ENCODE results near the gene ZNF837.
"Not testable (repeated sequence)": the region's sequence is repeated elsewhere in the genome, so short reads cannot be mapped to it uniquely, and the experiment has no call there.

Gene ZNF837

DNA sequence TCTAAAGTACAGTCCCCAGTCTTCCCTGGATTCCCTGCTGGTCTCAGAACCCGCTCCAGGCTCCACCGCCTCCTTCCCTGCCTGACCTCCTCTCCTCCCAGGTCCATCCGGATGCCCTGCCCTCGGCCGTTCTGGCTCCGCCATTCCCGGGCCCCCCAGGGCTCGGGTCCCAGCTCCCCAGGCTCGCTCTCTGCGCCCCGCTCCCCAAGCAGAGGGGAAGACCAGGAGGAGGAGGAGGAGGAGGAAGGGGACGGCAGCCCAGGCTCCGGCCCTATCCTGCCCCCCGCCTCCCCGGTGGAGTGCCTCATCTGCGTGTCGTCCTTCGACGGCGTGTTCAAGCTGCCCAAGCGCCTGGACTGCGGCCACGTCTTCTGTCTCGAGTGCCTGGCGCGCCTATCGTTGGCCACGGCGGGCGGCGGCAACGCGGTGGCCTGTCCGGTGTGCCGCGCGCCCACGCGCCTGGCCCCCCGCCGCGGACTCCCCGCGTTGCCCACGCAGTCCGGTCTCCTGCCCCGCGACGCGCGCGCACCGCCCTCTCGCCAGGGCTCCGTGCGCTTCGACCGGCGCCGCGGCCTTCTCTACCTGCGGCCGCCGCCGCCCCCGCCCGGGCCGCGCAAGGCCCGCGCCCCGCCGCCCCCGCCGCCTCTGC is 15.3 kb upstream of the ZNF837 start:
- DNase-seq: peak; percentile 40

DNA sequence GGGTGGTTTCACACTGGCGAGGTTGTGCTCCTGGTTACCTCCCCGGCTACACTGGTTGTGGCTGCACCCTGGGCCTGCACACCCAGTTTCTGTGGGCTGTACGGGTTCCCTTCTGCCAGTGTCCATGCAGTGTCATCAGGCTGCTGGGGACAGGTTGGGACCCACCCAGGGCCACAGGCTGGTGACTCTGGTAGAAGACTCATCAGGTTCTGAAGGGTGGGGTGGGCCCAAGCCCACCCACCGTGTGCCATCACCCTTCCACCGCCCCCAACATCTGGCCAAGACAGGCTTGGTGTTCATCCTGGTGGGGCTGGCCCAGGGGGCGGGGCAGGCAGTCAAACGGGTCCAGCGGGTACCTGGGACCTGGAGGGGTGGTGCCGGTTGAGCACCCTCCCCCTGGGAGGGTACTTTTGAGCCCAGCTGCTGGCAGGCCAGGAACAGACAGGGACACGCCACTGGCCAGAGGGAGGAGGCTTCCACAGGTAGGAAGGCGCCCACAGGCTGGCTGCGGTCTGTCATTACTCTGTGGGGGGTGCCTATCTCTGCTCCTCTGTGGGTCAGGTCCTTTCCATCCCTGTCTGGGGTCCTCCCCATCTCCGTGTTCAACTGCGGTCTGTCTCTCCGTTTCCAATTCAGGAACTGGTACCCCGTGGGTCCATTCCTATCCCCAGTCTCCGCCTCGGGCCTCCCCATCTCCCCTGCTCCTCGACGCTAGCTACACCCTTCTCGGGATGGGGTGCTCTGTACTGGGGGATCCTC is 14.6 kb upstream of the ZNF837 start, which contains the start of gene RNF225:
TSS of gene RNF225 (plus strand) at position 437 of the 759 bp plus-strand sequence. CDS start 434 bp downstream, outside the sequence.
- DNase-seq: peak; percentile 57

DNA sequence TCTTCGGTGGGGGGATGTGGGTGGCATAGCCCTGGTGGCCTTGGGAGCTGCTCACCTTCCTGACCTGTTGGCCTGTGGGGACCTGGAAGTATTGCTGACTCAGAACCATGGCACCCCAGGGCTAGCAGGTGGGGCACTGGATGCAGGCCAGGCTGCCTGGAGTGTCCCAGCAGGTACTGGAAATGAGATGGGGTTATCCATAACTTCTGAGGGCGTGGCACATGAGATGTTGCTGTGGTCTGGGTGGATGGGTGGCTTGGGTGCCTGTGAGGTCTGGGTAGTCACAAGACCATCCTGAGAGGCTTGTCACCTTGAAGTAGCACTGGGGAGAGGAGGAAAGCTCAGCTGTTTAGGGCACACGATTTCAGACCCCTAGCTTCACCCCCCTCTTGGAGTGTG is 14.0 kb upstream of the ZNF837 start:
- no peak for DNase-seq

DNA sequence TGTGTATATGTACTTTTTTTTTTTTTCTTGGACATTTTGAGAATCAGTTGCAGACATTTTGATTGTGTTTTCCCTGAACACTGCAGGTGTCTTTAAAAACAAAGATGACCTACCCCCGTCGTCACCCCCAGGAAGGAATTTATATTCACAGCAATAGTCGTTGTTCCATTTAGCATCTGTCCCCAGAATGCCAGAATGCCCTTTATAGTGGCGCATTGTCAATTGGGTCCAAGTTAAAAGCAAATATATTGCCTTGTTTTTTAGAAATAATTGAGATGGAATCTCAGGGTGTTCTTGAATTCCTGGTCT is 12.8 kb upstream of the ZNF837 start:
- DNase-seq: no peak

DNA sequence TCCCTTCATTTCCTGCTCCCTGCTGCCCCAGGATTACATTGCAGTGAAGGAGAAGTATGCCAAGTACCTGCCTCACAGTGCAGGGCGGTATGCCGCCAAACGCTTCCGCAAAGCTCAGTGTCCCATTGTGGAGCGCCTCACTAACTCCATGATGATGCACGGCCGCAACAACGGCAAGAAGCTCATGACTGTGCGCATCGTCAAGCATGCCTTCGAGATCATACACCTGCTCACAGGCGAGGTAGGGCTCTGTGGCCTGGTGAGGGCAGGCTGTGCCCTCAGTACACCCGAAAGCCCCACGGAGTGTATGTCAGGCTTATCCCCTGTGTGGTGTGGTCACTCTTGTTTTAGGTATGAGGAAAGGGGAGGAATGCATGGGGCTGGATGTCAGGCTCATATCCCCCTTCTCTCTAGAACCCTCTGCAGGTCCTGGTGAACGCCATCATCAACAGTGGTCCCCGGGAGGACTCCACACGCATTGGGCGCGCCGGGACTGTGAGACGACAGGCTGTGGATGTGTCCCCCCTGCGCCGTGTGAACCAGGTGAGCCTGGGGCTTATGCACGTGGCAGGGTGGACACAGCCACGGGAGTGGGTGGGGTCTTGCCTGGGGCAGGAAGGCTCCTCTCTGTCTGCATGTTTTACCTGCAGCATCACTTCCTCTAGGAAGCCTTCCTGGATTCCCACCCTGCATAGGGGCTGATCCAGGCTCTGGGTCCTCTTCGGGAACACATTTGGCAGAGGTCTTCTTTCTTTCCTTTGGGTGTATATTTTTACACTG is 12.3 kb upstream of the ZNF837 start:
- no peak for DNase-seq

DNA sequence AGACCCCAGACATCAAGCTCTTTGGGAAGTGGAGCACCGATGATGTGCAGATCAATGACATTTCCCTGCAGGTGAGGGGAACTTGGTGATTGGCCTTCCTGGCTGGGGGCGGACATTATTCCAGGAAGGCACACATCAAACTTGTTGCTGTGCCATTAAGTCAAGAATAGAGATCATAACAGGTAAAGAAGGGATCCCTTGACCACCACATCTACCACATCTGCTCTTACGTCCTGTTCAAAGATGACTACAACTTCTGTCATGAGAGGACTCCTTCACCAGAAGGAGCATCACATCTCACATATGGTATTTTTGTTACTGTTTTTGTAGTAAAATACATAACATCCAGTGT is 7.3 kb upstream of the ZNF837 start:
- DNase-seq: no peak

DNA sequence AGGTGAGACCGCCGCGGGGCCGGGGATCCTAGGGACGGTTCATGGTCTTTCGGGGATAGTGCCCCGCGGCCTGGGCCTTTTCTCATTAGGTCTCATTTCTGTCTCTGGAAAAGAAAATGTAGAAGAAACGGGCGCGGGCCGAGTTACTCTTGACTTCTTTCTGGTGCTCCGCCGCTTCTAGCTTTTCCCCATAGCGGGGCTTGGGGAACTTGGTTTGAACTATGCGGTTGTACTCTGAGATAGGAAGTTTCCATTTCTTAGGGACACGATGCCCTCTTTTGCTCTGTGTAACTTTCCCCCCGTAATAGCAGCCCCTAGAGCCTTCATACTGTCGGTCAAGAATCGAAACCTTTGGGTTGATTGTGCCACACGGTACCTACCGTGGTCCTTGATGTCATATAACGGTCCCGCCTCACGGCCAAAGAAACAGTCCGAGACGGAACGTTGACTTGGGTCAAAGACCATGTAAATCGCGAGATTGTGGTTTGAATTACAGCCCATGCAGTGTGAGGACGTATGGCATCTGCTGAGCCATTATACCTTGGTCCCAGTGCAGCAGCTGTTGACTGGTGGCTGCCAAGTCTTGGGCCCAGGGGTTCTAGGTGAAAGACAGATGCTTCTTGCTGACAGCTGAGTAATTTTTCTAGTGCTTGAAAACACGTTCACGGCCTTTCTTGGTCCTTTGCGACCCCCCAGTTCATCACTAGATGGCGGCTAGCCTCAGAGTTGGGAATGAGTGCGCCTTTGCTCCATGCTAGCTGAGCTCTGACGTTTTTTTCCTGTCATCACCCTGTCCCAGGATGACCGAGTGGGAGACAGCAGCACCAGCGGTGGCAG is 6.7 kb upstream of the ZNF837 start:
- no peak for DNase-seq

DNA sequence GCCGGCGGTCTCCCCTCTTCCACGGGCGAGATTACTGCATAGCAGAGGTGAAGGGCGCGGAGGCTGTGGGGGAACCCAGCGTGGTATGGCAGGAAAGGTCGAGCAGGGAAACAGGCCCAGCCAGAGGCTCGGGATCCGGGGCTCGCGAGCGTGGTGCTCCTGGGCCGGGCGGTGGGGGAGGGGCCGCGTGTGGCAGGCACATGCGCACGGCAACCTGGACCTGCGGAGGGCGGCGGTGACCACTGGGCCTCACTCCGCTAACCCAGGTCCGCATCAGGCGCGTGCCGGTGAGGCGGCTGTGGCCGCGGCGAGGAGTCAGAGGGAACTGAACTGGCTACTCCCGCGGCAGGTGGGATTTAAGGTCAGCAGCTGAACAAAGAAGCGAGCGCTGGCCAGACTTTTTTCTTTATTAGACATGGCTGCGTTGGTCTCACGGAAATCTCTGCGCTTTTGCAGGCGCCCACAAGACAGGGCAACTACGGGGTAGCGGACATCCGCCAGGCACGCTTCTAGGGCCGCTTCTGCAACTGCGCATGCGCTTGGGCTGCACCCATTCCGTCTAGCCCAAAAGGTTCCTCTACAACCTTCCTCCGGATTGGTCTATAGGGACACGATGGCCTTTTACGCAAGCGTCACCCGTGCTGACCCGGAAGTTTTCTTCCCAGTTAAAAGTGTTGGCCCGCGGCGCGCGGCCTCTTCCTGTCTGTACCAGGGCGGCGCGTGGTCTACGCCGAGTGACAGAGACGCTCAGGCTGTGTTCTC is 5.9 kb upstream of the ZNF837 start, which contains the start of gene RPS5:
TSS of gene RPS5 (plus strand) at position 694 of the 762 bp plus-strand sequence. CDS start 869 bp downstream, outside the sequence.
- peak; percentile 99 for DNase-seq

DNA sequence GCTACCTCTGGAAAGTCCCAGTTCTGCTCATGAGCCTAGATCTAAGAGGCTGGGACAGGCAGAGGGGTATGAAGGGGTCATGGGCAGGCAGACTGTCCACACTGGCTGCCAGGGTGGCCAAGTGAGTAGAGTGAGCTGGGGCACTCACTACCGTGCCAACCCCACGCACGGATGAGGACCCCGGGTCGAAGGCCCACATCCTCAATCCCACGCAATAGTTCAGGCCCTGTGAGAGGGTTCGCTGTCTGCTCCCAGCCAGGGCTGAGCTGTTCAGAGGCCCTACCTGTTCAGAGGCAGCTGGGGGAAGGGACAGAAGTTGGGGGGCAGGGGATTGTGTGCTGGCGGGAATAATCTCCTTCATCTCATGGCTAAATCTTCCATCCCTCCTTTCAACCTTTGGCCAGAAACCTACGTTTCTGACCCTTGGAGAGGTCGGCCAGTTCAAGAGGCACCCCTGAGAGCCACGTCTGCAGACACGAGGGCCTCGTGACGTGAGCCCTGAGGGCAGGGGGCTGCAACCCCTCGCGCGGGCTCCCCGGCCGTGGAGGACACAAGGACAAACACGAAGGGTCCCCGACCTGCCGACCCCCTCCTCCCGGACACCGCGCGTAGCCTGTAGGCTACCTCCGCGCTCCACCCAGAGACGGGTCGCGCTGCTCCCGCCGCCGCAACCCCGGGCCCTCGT is 5.2 kb upstream of the ZNF837 start:
- DNase-seq: peak; percentile 44

DNA sequence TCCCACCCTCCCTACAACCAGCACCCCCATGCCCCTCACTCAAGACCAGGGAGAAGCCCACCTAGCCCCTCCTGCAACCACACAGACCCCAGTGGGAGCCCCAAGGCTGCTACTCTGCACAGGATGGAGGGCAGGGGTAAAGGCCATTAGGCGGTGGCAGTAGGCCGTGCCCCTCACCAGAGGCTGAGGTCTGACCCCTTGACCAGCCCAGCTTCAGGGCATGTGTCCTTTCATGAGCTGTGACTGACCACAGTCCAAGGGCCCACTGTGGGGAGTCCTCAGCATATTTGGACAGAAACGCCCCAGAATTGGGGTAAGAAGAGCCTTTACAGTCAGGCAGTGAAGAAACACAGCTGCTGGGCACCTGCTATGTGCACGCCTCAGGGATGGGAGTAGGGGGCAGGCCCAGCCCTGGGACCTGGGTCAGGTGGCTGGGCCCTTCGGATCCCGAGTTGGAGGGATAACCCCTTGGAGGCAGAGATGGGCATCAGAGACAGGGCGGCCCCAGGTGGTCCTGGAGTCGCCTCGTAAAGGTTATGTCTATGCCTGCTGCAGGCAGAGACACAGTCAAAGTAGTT is 4.6 kb upstream of the ZNF837 start:
- no peak for DNase-seq

DNA sequence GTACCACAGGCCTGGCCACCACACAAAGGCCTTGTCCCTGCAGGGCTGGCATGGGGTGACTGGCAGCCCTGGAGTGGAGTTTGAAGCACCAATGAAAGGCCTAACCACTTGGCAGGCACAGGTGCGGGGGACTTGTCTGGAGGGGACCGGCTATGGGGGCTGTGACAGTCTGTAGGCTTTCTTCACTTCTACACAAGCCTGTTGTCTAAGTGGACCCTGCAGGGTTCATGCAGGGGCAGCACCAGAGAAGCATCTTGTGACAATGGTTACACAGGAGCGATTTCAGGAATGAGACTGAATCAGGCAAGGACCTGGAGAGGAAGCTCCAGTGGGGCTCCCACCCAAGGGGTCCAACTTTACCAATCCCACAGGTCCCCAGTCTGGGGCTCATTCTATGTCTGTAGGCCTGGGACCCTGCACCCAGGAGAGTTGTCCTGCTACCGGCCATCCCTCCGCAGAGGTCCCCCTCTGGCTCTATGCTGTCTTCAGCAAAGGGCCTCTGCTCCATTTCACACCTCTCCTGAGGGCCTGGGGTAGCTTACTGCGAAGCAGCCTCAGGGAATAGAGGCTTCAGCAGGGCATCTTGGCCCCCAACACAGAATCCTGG is 2.3 kb upstream of the ZNF837 start:
- DNase-seq: no peak

DNA sequence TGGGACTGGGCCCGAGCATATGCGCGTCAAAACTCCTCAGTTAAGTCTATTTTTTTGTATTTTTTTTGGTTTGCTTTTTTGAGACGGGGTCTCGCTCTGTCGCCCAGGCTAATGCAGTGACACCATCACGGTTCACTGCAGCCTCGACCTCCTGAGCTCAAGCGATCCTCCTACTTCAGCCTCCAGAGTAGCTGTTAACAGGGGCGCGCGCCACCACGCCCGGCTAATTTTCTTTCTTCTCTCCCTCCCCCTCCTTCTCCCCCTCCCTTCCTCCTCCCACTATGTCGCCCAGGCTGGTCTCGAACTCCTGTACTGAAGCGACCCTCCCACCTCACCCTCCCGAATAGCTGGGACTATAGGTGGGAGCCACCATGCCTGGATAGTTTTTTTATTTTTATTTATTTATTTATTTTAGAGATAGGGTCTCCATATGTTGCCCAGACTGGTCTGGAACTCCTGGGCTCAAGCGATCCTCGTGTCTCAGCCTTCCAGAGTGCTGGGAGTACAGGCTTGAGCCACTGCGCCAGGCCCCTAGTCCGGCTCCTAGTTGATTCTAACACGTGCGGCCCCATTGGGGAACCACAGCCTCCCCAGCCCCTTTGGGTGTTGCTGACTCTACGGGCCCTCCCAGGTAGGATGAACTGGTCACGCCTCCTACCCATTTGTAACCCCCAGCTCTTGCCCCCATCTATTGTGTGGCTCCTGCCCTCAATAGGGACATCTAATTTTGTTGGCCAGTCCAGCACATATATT is 806 bp upstream of the ZNF837 start:
- DNase-seq: no peak

DNA sequence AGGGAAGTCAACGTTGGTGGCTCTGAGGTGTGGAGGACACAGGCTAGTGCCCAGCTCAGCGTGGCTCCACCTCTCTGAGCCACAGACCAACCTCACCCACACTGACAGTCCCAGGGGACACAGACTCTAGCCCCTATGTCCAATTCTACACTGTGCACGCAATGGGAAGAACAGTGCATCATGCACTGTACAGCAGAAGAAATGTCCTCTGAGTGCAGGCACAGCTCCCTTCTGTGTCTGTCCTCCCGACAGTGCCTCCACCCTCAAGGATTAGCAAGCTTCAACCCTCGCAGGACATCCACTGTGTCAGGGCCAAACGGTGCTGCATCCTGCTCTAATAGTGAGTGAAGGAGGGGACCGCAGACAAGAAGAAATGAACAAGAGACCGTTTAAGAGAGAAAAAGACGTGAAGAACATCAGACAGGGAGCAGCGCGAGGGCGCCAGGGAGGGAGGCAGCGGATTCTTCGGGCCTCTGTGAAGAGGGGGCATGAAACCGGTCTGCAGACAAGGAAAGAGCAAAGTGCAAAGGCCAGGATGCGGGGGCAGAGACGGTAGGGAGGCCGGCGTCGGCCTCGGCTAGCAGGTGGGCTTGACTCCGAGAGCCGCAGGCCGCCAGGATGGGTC is 681 bp downstream of the ZNF837 start:
- DNase-seq: no peak

DNA sequence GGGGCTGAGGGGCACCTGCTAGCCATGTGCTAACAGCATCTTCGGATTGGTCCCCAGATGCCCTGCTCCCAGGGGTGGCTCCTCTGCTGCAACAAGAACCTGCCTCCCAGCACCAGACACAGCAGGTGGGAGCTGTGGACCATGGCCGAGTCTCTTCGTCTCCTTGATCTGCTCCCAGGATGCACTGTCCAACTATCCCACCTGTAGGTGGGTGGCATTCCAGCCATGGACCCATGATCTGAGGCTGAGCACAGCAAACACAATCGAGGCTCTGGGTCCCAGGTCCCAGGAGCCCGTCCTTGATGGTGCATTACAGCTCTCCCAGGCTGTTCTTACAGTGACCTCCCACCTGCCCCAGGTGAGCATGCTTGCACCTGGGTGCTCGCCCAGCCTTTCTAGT is 1.6 kb downstream of the ZNF837 start:
- no peak for DNase-seq

DNA sequence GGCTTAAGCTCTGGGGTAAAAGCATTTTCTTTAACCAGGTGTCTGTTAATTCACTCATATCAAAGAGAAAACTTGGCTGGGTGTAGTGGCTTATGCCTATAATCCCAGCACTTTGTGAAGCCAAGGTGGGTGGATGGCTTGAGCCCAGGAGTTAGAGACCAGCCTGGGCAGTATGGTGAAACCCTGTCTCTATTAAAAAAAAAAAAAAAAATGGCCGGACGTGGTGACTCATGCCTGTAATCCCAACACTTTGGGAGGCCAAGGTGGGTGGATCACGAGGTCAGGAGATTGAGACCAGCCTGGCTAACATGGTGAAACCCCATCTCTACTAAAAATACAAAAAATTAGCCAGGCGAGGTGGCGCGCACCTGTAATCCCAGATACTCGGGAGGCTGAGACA is 4.1 kb downstream of the ZNF837 start:
- DNase-seq: not testable (repeated sequence)

DNA sequence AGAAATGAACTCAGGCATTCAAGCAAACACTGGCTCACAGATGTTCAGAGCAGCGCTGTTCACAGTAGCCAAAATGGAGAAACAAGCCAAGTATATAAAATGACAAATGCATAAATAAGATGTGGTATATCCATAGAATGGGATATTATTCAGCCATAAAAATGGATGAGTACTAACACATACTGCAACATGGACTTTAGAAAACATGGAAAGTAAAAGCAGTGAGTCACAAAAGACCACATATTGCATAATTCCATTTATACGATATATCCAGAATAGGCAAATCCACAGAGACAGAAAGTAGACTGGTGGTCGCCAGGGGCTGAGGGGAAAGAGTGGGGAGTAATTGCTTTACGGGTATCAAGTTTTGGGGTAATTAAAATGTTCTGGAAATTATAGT is 6.6 kb downstream of the ZNF837 start:
- DNase-seq: no peak

DNA sequence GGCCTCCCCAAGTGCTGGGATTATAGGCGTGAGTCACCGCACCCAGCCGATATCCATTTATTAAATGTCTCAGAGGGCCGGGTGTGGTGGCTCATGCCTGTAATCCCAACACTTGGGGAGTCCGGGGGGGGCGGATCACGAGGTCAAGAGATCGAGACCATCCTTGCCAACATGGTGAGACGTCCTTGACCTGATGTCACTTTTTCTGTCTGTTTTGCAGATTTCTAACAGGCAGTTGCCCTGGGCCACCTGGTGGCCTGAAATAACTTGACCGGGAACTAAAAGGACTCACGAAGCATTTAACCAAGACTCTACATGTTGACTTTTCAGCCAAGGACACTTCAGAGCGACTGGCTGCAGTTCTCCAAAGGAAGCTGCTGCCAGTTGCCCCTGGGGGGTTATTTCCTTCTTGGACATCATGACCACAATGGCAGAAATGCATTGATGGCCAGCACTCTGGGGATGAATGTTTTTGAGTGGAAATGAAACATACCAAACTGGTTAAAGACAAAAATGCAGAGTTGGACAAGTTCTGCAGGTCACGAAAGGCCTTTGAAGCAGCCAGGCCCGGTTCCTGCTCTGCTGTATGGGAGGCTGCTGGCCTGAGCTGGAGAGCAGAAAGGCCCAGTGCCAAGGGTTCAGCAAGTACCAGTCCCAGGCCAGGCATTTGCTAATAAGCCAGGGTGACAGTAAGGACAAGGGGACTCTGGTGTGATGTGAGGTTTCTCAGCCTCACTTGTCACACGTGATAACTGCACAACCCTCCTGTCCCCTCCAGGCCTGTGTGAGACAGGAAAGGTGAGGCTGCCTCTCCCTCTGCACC is 8.3 kb downstream of the ZNF837 start:
- no peak for DNase-seq

DNA sequence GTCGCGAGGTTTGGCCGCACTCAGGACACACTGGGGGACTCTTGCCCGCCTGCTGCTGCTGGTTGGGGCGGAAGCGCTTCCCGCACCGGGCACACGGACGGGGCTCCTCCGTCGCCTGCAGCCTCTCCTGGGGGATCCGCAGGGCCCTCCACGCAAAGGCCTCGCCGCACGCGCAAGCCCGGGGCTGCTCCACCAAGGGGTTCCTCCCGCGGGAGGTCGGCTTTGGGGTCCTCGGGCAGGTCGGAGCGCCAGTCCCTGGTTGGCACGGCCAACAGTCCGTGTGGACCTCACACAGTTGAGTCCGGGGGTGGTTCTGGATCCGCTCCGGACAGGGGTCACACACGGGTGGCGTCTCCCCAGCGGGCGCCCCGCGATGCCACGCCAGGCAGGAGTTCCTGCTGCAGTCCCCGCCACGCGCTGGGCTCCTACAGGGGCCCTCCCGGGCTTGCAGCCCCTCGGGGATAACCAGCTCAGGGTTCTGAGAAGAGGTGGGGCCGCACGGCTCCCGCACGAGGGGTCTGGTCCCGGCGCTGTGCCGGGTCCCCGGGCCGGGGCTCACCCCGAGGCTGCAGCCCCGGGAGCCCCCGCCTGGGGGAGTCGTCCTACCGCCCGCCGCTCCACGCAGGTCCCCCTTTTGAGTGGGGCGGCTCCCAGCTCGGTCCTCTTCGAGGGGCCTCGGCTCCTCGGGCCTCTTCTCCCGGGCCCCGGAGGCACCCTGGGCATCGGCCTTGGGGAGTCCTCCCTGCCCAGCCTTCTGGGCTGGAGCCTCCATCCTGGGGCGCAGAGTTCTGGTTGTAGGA is 12.1 kb downstream of the ZNF837 start:
- DNase-seq: no peak
